Endometrial microvascular endothelial cells (primary cell): ENCODE results near the gene LIN54. TPM values are rescaled to one million over a fixed set of nuclear protein-coding genes. Genes with fewer than 3 reads are reported as not detected.
"Not testable (repeated sequence)": the region's sequence is repeated elsewhere in the genome, so short reads cannot be mapped to it uniquely, and the experiment has no call there.

Source experiments
- in situ Hi-C: cut with HindIII; loops from 2 replicates; pipeline ENCODE4 v1.10.0; 2017; ENCODE audit warnings: low sequenced_read_pairs, low pct_unique_long_range_greater_than_20kb; ENCODE audit errors: inconsistent ontology term
- total RNA-seq: library from RNA; depleted of rRNA; stranded (reverse); fragments of >200 nt; gene quantifications from one replicate; pipeline ENCODE4 v1.2.3, GENCODE V29; 2015; ENCODE audit errors: inconsistent ontology term

Gene LIN54
- total RNA-seq, 1 donor from 2014 or later, result 12.8 TPM

GRCh38 chr4:82968972-82969371 lies 41.7 kb downstream of the LIN54 start:
- in situ Hi-C loops, result no loop called here

- in situ Hi-C loops, result no loop called here
Observed at GRCh38 chr4:82965763-82966162, 44.9 kb downstream of the LIN54 start.

GRCh38 chr4:82957045-82957444 lies 53.6 kb downstream of the LIN54 start:
- in situ Hi-C loops, result no loop called here

- in situ Hi-C loops, result no loop called here
Observed at GRCh38 chr4:82954212-82954611, 56.4 kb downstream of the LIN54 start.

- in situ Hi-C loops, result no loop called here
Observed at GRCh38 chr4:82951196-82951595, 59.4 kb downstream of the LIN54 start.

GRCh38 chr4:82948647-82949204 lies 61.9 kb downstream of the LIN54 start:
- in situ Hi-C loops, result no loop called here

GRCh38 chr4:82947498-82947897 lies 63.1 kb downstream of the LIN54 start:
- in situ Hi-C loops, result no loop called here

GRCh38 chr4:82939414-82939813 lies 71.2 kb downstream of the LIN54 start:
- in situ Hi-C loops, result no loop called here

- in situ Hi-C loops, result no loop called here
Observed at GRCh38 chr4:82934441-82934840, 76.2 kb downstream of the LIN54 start.

- in situ Hi-C loops, result no loop called here
Observed at GRCh38 chr4:82930848-82931755, 79.5 kb downstream of the LIN54 start.

GRCh38 chr4:82921795-82922194 lies 88.8 kb downstream of the LIN54 start:
- in situ Hi-C loops, result no loop called here

- in situ Hi-C loops, result no loop called here
Observed at GRCh38 chr4:82919386-82919785, 91.2 kb downstream of the LIN54 start.

GRCh38 chr4:82918091-82918490 lies 92.5 kb downstream of the LIN54 start:
- in situ Hi-C loops, result no loop called here

GRCh38 chr4:82913968-82914367 lies 96.7 kb downstream of the LIN54 start:
- in situ Hi-C loops, result not testable (repeated sequence)

- in situ Hi-C loops, result no loop called here
Observed at GRCh38 chr4:82913305-82913704, 97.3 kb downstream of the LIN54 start.

GRCh38 chr4:82909326-82909725 lies 101.3 kb downstream of the LIN54 start:
- in situ Hi-C loops, result no loop called here

- in situ Hi-C loops, result no loop called here
Observed at GRCh38 chr4:82906469-82906868, 104.2 kb downstream of the LIN54 start.

GRCh38 chr4:82905205-82905604 lies 105.4 kb downstream of the LIN54 start:
- in situ Hi-C loops, result no loop called here

GRCh38 chr4:82903737-82904136 lies 106.9 kb downstream of the LIN54 start:
- in situ Hi-C loops, result no loop called here

GRCh38 chr4:82901183-82901718 lies 109.4 kb downstream of the LIN54 start:
- in situ Hi-C loops, result no loop called here
